Measurements from ENCODE around the gene THAP7.
"Not testable (repeated sequence)": the region's sequence is repeated elsewhere in the genome, so short reads cannot be mapped to it uniquely, and the experiment has no call there.

Gene THAP7

DNA sequence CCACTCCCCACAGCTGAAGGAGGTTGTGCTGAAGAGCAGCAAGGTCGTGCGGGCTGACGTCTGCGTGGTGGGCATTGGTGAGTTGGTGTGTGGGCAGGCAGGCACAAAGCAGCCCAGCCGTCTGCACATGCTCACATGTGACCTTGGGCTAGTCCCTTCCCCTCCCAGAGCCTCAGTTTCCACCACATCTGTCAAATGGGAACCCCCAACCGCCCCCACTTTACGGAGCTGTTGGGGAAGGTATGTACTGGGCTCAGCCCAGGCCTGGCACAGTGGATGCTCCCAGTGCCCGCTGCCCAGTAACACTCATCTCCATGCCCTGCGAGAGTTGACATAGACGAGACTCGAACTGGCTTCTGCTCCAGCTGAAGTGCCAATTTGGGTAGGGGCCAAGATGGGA, 24.9 kb downstream of the THAP7 start:
- no peak for DNase-seq

DNA sequence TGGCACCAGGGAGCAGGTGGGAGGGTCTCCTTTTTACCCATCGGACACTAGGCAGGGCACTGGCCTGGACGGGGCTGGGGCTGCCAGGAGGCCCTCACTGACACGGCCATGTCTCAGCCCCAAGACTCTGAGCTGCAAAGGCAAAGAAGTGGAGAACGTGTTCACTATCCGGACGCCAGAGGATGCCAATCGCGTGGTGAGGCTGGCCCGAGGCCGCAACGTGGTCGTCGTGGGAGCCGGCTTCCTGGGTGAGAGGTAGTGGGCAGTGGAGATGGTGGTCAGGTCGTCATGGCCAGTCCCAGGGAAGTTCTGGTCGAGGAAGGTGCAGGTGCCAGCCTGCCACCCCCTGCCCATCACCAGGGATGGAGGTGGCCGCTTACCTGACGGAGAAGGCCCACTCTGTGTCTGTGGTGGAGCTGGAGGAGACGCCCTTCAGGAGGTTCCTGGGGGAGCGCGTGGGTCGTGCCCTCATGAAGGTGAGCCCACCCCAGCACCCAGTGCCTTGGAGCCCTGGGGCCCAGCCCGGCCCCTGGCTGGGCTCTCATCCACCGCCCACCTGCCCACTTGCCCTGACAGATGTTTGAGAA, 25.5 kb downstream of the THAP7 start:
- no peak for DNase-seq

DNA sequence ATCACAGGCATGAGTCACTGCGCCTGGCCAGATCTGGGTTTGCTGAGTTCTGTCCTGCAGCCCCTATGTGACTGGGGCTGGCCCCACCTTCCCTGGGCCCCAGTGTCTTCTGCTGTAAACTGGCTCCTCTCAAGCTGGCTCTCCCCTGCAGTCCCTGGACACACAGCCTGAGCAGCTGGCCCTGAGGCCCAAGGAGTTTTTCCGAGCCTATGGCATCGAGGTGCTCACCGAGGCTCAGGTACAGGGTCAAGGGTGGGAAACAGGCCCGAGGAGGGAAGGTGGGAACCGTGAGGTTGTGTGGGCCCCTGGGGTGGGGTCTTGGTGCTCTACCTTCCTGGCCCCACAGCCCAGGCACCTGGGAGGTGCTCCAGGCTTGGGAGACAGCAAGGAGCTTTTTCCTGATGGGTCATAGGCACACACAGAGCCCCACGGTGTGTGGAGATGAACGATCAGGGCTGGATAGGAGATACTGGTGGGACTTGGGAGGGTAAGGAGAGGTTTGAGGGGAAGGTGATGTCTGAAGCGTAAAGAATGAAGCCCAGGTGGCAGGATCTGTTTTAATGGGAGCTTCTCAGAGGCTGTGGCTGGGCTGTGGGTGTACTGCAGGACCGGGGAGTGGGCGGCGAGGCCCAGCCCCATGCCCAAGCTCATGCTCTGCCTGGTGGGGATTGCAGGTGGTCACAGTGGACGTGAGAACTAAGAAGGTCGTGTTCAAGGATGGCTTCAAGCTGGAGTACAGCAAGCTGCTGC, 26.2 kb downstream of the THAP7 start:
- DNase-seq, result no peak

GRCh38 chr22:20974336-20974955, 27.5 kb downstream of the THAP7 start:
- no peak for DNase-seq

DNA sequence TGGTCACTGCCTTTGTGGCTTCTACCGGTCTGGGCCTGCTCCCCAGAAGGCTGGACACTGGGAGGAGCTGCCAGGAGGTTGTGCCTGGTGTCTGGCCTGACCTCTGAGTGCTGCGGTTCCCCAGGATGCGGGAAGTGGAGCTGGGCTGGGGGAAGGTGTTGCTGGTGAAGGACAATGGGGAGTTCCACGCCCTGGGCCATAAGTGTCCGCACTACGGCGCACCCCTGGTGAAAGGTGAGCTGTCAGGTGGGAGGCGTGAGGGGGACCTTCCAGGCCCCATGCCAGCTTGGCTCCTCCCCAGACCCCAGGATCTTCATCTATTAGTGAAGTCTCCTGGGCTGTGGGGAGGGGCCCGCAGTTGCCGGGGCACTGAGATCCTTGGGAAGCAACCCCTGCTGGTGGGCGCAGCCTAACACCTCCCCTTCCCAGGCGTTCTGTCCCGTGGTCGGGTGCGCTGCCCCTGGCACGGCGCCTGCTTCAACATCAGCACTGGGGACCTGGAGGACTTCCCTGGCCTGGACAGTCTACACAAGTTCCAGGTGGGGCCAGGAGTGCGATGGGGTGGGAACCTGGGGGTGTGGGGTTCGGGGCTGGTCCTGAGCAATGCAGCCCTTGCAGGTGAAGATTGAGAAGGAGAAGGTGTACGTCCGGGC, 28.2 kb downstream of the THAP7 start:
- no peak for DNase-seq

DNA sequence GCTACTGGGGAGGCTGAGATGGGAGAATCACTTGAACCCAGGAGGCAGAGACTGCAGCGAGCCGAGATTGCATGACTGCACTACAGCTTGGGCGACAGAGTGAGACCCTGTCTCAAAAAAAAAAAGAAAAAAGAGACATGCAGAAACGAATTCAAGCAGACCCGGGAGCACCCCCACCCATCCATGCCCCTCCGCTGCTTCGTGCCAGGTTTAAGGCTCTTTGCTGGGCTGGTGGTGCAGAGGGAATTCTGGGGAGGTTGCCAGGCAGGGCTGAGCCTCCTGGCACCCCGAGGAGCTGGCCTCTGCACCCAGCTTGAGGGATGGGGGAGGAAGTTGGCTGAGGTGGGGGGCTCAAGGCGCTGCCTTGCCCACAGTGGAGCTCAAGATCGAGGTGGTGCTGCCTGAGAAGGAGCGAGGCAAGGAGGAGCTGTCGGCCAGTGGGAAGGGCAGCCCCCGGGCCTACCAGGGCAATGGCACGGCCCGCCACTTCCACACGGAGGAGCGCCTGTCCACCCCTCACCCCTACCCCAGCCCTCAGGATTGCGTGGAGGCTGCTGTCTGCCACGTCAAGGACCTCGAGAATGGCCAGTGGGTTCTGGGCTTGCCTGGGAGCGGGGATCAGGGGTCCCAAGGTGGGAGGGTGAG, 28.9 kb downstream of the THAP7 start:
- DNase-seq, result no peak

- not testable (repeated sequence) for DNase-seq
These were observed 29.8 kb downstream of the THAP7 start for GRCh38 chr22:20972014-20972694.

DNA sequence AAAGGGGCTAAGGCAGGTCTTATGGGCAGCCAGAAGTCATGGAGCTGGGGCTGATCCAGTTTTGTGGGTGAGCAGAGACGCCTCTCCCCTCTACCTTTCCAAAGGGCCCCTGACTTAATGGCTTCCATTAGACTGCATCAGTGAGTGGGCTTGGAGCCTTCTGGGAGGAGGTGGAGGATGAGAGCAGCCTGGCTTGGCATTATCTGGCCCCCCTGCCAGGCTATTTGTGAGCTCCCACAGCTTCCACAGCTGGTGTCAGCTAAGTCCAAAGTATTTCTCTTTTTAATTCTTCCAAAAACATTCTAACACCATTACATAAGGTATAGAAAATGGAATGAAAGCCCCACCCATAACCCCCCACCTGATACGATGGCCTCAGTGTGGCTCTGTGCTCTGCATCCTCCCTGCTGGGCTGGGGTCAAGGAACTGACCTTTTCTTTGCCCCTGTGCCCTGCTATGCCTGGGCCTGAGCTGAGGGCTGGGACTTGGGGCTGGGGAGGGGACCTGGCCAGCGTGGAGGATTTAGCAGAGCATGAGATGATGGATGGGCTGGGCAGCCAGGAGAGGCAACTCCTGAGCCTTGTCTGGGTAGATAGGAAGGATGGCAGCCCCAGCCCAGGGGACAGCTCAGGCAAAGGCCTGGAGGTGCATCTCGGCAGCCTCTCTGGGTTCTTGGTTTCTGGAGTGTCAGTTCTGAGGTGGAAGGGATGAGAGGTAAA, 30.8 kb downstream of the THAP7 start:
- DNase-seq, result no peak

GRCh38 chr22:20968281-20968977, 33.5 kb downstream of the THAP7 start:
- no peak for DNase-seq

DNA sequence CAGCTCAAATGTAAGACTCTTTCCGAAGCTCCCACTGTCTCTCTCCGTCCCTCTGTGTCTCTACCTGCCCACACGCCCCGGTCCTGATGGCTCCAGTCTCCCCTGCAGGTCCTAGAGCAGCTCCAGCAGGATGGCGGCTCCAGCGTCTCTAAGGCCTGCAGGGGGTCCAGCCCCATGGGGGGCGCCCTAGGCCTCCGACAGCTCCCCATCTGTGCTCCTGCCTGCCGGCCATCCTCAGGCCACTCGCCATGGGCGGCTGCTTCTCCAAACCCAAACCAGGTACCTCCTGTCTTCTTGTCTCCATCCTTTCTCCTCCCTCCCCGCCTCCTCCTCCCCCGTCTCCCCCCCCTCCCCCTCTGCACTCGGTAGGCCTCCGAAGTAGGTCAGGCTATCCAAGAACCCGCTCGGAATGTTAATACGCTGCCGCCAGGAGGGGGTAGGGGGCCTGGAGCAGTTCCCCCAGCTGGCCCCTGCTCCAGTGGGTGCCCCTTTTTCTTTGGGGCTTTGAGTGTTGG, 34.2 kb downstream of the THAP7 start:
- no peak for DNase-seq

GRCh38 chr22:20966883-20967696, 34.8 kb downstream of the THAP7 start, which contains the start of gene AIFM3:
AIFM3 (plus strand) TSS chr22:20967255; CDS start chr22:20967945, 690 bp downstream.
- DNase-seq, result no peak

- DNase-seq, result no peak
These were observed 35.7 kb downstream of the THAP7 start for GRCh38 chr22:20965888-20966855.

DNA sequence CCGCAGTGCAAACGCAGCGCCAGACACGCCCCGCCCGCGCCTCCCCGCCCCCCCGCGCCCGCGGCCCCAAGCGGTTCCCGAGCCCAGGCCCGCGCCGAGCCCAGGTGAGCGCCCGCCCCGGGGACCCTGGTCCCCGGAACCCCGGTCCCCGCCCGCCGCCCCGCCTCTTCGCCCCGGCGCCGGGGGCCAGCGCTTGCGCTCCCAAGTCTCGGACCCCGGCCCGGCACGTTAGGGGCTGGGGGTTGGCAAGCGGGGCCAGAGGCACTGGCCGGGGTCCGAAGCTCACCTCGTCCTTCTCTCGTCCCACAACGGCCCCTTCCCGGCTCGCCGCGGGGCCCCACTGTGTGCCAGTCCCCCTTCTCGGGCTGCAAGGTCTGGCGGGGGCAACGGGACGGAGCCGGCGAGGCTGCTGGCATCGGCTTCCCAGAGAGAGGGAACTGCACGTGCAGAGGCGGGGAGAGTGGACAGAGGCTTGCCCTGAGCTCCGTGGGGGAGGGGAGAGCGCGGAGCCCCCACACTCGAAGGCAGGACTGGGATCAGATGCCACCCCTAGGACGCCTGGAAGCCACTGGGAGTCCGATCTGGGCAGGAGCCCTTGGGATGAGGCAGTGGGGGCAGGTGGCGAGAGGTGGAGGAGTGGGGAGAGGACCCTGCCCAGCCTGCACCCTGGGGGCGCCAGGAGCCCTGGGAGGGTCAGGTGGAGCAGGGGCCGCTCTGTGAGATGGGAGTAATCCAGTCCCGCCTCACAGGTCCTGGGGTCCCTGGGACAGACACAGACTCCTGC, 36.6 kb downstream of the THAP7 start:
- DNase-seq, result no peak

- DNase-seq, result no peak
These were observed 37.2 kb downstream of the THAP7 start for GRCh38 chr22:20964799-20965103.

GRCh38 chr22:20964090-20964798, 37.7 kb downstream of the THAP7 start:
- peak; percentile 28 for DNase-seq

DNA sequence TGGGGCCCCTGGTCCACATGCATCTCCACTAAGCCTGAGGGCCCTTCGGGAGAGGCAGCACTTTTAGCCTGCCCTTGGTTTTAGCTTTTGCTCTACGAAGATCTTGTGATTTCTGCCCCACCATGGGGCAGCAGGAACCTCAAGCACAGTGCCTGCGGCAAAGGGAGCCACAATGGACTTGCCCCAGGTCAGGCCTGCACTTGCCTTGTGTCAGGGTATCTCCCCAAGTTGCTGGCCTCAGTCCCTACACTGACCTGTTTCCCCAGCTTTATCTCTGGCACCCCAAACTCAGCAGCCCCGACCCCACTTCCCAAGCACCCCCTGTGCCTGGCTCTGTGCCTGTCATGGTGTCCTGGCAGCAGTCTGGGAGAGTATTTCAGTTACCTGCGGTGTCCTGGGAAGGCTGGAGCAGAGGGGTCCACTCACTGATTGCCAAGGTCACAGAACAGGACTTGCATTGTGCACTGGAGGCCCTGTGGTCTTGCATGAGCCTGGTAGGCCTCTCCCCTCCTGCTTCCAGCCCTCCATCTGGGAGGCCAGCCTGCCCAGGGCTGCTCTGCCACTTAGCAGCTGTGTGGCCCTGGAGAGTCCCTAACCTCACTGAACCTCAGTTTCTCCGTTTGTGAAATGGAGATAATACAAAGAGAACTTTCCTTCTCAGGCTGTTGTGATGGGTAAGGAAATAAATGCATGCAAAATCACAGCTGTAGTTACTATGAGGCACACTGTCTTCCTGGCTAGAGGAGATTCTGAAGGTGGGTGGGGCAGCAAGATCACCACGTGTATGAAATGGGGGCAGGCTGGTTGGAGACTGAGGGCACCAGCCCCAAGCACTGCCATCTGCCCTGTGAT, 38.5 kb downstream of the THAP7 start:
- DNase-seq, result peak; percentile 27

Data from 8988T (cell line).